Middle frontal gyrus (tissue), 1 donor: ENCODE measurements around the gene COL20A1.

Experiments
- DNase-seq: peaks from one replicate; pipeline ENCODE4 v3.0.0-alpha.2; 2015; ENCODE audit warnings: low spot score; ENCODE audit errors: extremely low spot score

The COL20A1 gene

GRCh38 chr20:63347081-63347741 lies 54.2 kb downstream of the COL20A1 start:
- DNase-seq, result no peak

- no peak for DNase-seq
Measured at GRCh38 chr20:63347950-63348827, 55.2 kb downstream of the COL20A1 start.

- DNase-seq, result no peak
Measured at GRCh38 chr20:63348828-63349515, 56.0 kb downstream of the COL20A1 start.

GRCh38 chr20:63349516-63349895 lies 56.5 kb downstream of the COL20A1 start:
- DNase-seq, result no peak

- DNase-seq, result no peak
Measured at GRCh38 chr20:63350196-63350595, 57.2 kb downstream of the COL20A1 start.

GRCh38 chr20:63350597-63351325 lies 57.8 kb downstream of the COL20A1 start:
- DNase-seq, result no peak

- no peak for DNase-seq
Measured at GRCh38 chr20:63351326-63351700, 58.3 kb downstream of the COL20A1 start.

- peak; percentile 61 for DNase-seq
Measured at GRCh38 chr20:63351811-63352591, 59.0 kb downstream of the COL20A1 start.

GRCh38 chr20:63352811-63353221 lies 59.8 kb downstream of the COL20A1 start:
- no peak for DNase-seq

- no peak for DNase-seq
Measured at GRCh38 chr20:63354636-63355350, 61.8 kb downstream of the COL20A1 start.

GRCh38 chr20:63355781-63356295 lies 62.9 kb downstream of the COL20A1 start:
- DNase-seq, result no peak

- DNase-seq, result no peak
Measured at GRCh38 chr20:63356511-63356910, 63.5 kb downstream of the COL20A1 start.

- DNase-seq, result no peak
Measured at GRCh38 chr20:63356931-63357879, 64.2 kb downstream of the COL20A1 start.

GRCh38 chr20:63357921-63358905 lies 65.2 kb downstream of the COL20A1 start:
- DNase-seq, result no peak

- no peak for DNase-seq
Measured at GRCh38 chr20:63359164-63359934, 66.4 kb downstream of the COL20A1 start.

GRCh38 chr20:63359937-63360849 lies 67.2 kb downstream of the COL20A1 start:
- DNase-seq, result no peak
